OCI-LY1 (cell line): ENCODE data around the gene SEMA5A.

Experiments
- CTCF ChIP-seq: fragments of 200-600 bp; sonication (generic), shearing (Covaris generic); IDR thresholded peaks from 2 replicates; pipeline ENCODE4 v1.5.1; 2017; ENCODE audit warnings: mild to moderate bottlenecking, antibody characterized with exemption, low read length, moderate library complexity, mixed read lengths
- EZH2 ChIP-seq: fragments of 200-600 bp; sonication (generic), shearing (Covaris generic); IDR thresholded peaks from 2 replicates; pipeline ENCODE4 v1.8.0; 2017; ENCODE audit warnings: borderline replicate concordance, mixed run types, mild to moderate bottlenecking, antibody characterized with exemption, low read length, moderate library complexity, mixed read lengths

- TF ChIP-seq CTCF (no peak), EZH2 (no peak)
Observed at GRCh38 chr5:9454012-9454481, 91.8 kb downstream of the SEMA5A start.
